CD14-positive monocyte (primary cell): ENCODE measurements around the gene ERV3-1. TPM values are rescaled to one million over a fixed set of nuclear protein-coding genes. Genes with fewer than 3 reads are reported as not detected.

Experiments used
- DNase-seq, 3 donors: peaks; one replicate each; pipeline ENCODE4 v3.0.0-alpha.2; 2011 to 2022
- H2AFZ ChIP-seq: 2 replicates; pipeline ENCODE4 v1.6.0; 2012; ENCODE audit warnings: mild to moderate bottlenecking, low read depth, low read length, inconsistent platforms; ENCODE audit not compliant: insufficient read depth, poor library complexity, severe bottlenecking
- H3K27ac ChIP-seq, 2 donors: 1 replicate in 1 of 2; 2 replicates in 1 of 2; pipeline ENCODE4 v1.5.1; 2012 to 2013; ENCODE audit warnings: low read length in 2 of 2, control low read depth in 1 of 2, inconsistent platforms in 1 of 2, low read depth in 1 of 2, mild to moderate bottlenecking in 1 of 2
- H3K27me3 ChIP-seq, 2 donors: one replicate each; pipeline versions ENCODE4 v1.6.0 to v1.6.1; 2011 to 2013; ENCODE audit warnings: low read length in 2 of 2; ENCODE audit not compliant: control insufficient read depth in 2 of 2, insufficient read depth in 2 of 2
- H3K36me3 ChIP-seq, 2 donors: replicated peaks in 1 of 2; 1 replicate in 1 of 2; 2 replicates in 1 of 2; pipeline versions ENCODE4 v1.5.1 to v1.6.1; 2012 to 2013; ENCODE audit warnings: low read length in 2 of 2, control low read depth in 1 of 2, inconsistent platforms in 1 of 2, mild to moderate bottlenecking in 1 of 2; ENCODE audit not compliant: insufficient read depth in 2 of 2, control insufficient read depth in 1 of 2
- H3K4me1 ChIP-seq, 2 donors: 1 replicate in 1 of 2; 2 replicates in 1 of 2; pipeline versions ENCODE4 v1.5.1 to v1.6.1; 2012 to 2013; ENCODE audit warnings: low read length in 2 of 2, control low read depth in 1 of 2, inconsistent platforms in 1 of 2, mild to moderate bottlenecking in 1 of 2, moderate library complexity in 1 of 2; ENCODE audit not compliant: insufficient read depth in 2 of 2, control insufficient read depth in 1 of 2
- H3K4me2 ChIP-seq: replicated peaks from 2 replicates; pipeline ENCODE3; 2012; ENCODE audit warnings: low read length, moderate library complexity, mild to moderate bottlenecking; ENCODE audit not compliant: poor library complexity, severe bottlenecking; ENCODE audit errors: extremely low read depth
- H3K4me3 ChIP-seq, 3 experiments: fragments of 200-600 bp in 1 of 3; sonication (generic) in 1 of 3; replicated peaks in 1 of 3; 1 replicate in 2 of 3; 2 replicates in 1 of 3; pipeline ENCODE4 v1.5.1; 2011 to 2013; ENCODE audit warnings: low read length in 3 of 3, mild to moderate bottlenecking in 3 of 3, control low read depth in 2 of 3, low read depth in 2 of 3, inconsistent platforms in 1 of 3, moderate library complexity in 1 of 3
- H3K79me2 ChIP-seq: 2 replicates; pipeline ENCODE4 v1.6.0; 2012; ENCODE audit warnings: mild to moderate bottlenecking, control low read depth, inconsistent platforms, low read length, moderate library complexity; ENCODE audit not compliant: insufficient read depth
- H3K9ac ChIP-seq: 2 replicates; pipeline ENCODE4 v1.6.0; 2017; ENCODE audit warnings: low read length, mild to moderate bottlenecking; ENCODE audit not compliant: insufficient read depth, poor library complexity, severe bottlenecking
- H3K9me3 ChIP-seq, 2 donors: replicated peaks in 1 of 2; 1 replicate in 1 of 2; 2 replicates in 1 of 2; pipeline versions ENCODE4 v1.5.1 to v1.6.1; 2012 to 2013; ENCODE audit warnings: low read length in 2 of 2, control low read depth in 1 of 2; ENCODE audit not compliant: control insufficient read depth in 1 of 2, insufficient read depth in 1 of 2
- H4K20me1 ChIP-seq: 2 replicates; pipeline ENCODE4 v1.6.0; 2012; ENCODE audit warnings: mild to moderate bottlenecking, low read length, control low read depth, moderate library complexity; ENCODE audit not compliant: insufficient read depth
- H3K27ac Mint-ChIP-seq, 7 donors: one replicate each; pipeline ENCODE4 v1.8.0; 2020; ENCODE audit warnings: mild to moderate bottlenecking in 7 of 7, mixed read lengths in 7 of 7, moderate library complexity in 6 of 7, inconsistent platforms in 2 of 7
- H3K27me3 Mint-ChIP-seq, 3 donors: one replicate each; pipeline ENCODE4 v1.8.0; 2021 to 2022; ENCODE audit warnings: low read depth in 3 of 3, mild to moderate bottlenecking in 3 of 3, mixed read lengths in 3 of 3, moderate library complexity in 3 of 3, inconsistent platforms in 1 of 3
- H3K36me3 Mint-ChIP-seq, 2 donors: one replicate each; pipeline ENCODE4 v1.8.0; 2020; ENCODE audit warnings: mixed read lengths in 2 of 2, inconsistent platforms in 1 of 2, mild to moderate bottlenecking in 1 of 2
- H3K4me1 Mint-ChIP-seq: one replicate; pipeline ENCODE4 v1.8.0; 2020; ENCODE audit warnings: mild to moderate bottlenecking, mixed read lengths
- H3K4me3 Mint-ChIP-seq, 2 donors: one replicate each; pipeline ENCODE4 v1.8.0; 2020; ENCODE audit warnings: mild to moderate bottlenecking in 2 of 2, mixed read lengths in 2 of 2, moderate library complexity in 1 of 2
- H3K9me3 Mint-ChIP-seq, 7 donors: one replicate each; pipeline ENCODE4 v1.8.0; 2020 to 2022; ENCODE audit warnings: mixed read lengths in 7 of 7, mild to moderate bottlenecking in 6 of 7, moderate library complexity in 6 of 7, inconsistent platforms in 2 of 7
- WGBS: methylation state at CpG from one replicate; pipeline ENCODE4 v1.1.5; 2013; ENCODE audit warnings: missing lambda C conversion rate; ENCODE audit not compliant: insufficient coverage; 5-methylcytosine and 5-hydroxymethylcytosine counted together
- intact Hi-C, 2 donors: fragments of 100-400 bp; cut with micrococcal nuclease; formaldehyde crosslinking; loops; one replicate each; pipeline versions ENCODE4 v1.15.0 to v1.15.1; 2023
- polyA plus RNA-seq, 3 donors: library from polyadenylated mRNA; depleted of rRNA in 1 of 3; unstranded in 2 of 3; stranded (reverse) in 1 of 3; fragments of 300-500 nt in 2 of 3; fragments of >200 nt in 1 of 3; fragmentation: Illumina TruSeq in 2 of 3; gene quantifications; 1 replicate in 2 of 3; 2 replicates in 1 of 3; pipeline ENCODE4 v1.2.3, GENCODE V29; 2012 to 2021
- TF ChIP-seq, protein P1 (sequence below): fragments of 200-600 bp; IDR thresholded peaks from one replicate; pipeline ENCODE4 v1.8.0; 2022; ENCODE audit warnings: antibody characterized with exemption, mild to moderate bottlenecking

Gene ERV3-1
- polyA plus RNA-seq, 3 donors: 2.1 to 23.4 (median 7.9) TPM

DNA sequence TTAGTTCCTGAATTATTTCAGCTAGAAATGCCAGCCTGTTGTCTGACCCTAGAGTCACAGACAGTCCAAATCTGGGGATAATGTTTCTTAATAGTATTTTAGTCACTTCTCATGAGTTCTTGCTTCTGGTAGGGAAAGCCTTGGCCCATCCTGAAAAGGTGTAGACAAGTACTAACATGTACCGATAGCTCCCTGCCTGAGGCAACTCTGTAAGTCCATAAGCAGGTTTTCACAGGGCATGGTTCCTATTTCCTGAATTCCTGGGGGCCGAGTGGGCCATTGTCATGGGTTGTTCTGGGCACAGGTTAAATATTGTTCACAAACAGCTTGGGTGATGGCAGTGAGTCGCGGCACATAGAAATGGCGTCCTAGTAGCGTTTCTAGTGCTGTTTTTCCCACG is 12.6 kb downstream of the ERV3-1 start:
- H3K36me3 Mint-ChIP-seq: peaks cover 19 to 37% of the 10 kb centered on the region in 2 donors
- Histone ChIP-seq H3K27me3 (no peaks in the 10 kb centered on the region), H3K4me2 (no peak overlapping the region), H3K79me2 (peaks cover 7% of the 10 kb centered on the region), H3K4me3 (no peak overlapping the region), H3K9me3 (peaks cover 92 to 96% of the 10 kb centered on the region in 2 donors), H3K9ac (no peak overlapping the region), H2AFZ (no peak overlapping the region), H3K4me1 (peaks cover 5 to 7% of the 10 kb centered on the region in 2 donors), H3K36me3 (peaks cover 0 to 32% of the 10 kb centered on the region in 2 donors), H3K27ac (no peak overlapping the region), H4K20me1 (no peaks in the 10 kb centered on the region)
- WGBS: 100% methylated on average over 7 of the region's 7 CpGs
- TF ChIP-seq, protein P1, sequence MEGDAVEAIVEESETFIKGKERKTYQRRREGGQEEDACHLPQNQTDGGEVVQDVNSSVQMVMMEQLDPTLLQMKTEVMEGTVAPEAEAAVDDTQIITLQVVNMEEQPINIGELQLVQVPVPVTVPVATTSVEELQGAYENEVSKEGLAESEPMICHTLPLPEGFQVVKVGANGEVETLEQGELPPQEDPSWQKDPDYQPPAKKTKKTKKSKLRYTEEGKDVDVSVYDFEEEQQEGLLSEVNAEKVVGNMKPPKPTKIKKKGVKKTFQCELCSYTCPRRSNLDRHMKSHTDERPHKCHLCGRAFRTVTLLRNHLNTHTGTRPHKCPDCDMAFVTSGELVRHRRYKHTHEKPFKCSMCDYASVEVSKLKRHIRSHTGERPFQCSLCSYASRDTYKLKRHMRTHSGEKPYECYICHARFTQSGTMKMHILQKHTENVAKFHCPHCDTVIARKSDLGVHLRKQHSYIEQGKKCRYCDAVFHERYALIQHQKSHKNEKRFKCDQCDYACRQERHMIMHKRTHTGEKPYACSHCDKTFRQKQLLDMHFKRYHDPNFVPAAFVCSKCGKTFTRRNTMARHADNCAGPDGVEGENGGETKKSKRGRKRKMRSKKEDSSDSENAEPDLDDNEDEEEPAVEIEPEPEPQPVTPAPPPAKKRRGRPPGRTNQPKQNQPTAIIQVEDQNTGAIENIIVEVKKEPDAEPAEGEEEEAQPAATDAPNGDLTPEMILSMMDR: no peak
- peaks cover 0 to 4% (median 0%) of the 10 kb centered on the region in 3 donors for H3K27me3 Mint-ChIP-seq
- no peak for DNase-seq
- H3K4me3 Mint-ChIP-seq: no peak overlapping the region
- intact Hi-C loops: no loop called here
- peaks cover 8% of the 10 kb centered on the region for H3K4me1 Mint-ChIP-seq
- peaks cover 69 to 98% (median 95%) of the 10 kb centered on the region in 7 donors for H3K9me3 Mint-ChIP-seq
- H3K27ac Mint-ChIP-seq: peak overlapping the region in 1 of 7 donors; percentile 37

DNA sequence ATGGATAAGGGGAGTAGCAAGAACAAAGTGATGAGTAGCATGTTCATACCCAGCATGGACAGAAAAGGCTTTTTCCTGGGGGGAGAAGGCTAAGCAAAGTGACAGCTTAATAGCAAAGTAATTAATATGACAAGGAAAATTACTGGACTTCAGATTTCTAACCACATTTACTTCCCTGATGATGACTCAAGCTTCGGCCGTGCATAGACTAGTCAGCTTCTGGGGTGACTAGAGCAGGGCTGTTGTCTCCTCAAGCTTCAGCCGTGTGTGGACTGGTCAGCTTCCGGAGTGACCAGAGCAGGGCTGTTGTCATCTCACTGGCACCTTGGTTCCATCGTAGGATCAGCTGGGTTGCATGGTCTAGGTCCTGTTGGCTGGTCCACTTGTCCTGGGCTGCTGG is 13.5 kb downstream of the ERV3-1 start:
- Mint-ChIP-seq H3K36me3 (peaks cover 11 to 29% of the 10 kb centered on the region in 2 donors), H3K27ac (no peak overlapping the region)
- H3K4me1 ChIP-seq: no peaks in the 10 kb centered on the region

More for the DNA sequence above, 13.5 kb downstream of the ERV3-1 start:
- peaks cover 69 to 98% (median 93%) of the 10 kb centered on the region in 7 donors for H3K9me3 Mint-ChIP-seq
- WGBS: 62% methylated on average over 3 of the region's 5 CpGs
- no peak overlapping the region for H3K4me3 Mint-ChIP-seq
- DNase-seq: no peak
- no peaks in the 10 kb centered on the region for H3K27me3 Mint-ChIP-seq
- no peak overlapping the region for H3K4me3 ChIP-seq
- H4K20me1 ChIP-seq: no peaks in the 10 kb centered on the region
- peaks cover 83 to 96% of the 10 kb centered on the region in 2 donors for H3K9me3 ChIP-seq
- H3K79me2 ChIP-seq: no peaks in the 10 kb centered on the region
- peaks cover 0 to 23% of the 10 kb centered on the region in 2 donors for H3K36me3 ChIP-seq
- H2AFZ ChIP-seq: no peak overlapping the region
- H3K27me3 ChIP-seq: no peaks in the 10 kb centered on the region
- intact Hi-C loops: no loop called here
- TF ChIP-seq, protein P1: no peak
- no peak overlapping the region for H3K9ac ChIP-seq
- no peak overlapping the region for H3K4me2 ChIP-seq
- H3K27ac ChIP-seq: no peak overlapping the region
- H3K4me1 Mint-ChIP-seq: peaks cover 6% of the 10 kb centered on the region
